Gastroesophageal sphincter (tissue), 4 donors: Measurements from ENCODE around the gene DHRS7. TPM values are rescaled to one million over a fixed set of nuclear protein-coding genes. Genes with fewer than 3 reads are reported as not detected.

Experiments used
- ATAC-seq: fragments of 150-250 bp; one replicate; pipeline ENCODE4 v1.9.1; 2016; ENCODE audit warnings: mild to moderate bottlenecking, moderate library complexity
- H3K27ac ChIP-seq, 4 donors: fragments of 200-600 bp; sonication (generic) in 3 of 4; 1 replicate in 3 of 4; 2 replicates in 1 of 4; pipeline ENCODE4 v1.5.1; 2016 to 2019
- H3K27me3 ChIP-seq: fragments of 200-600 bp; sonication (generic); one replicate; pipeline ENCODE4 v1.5.1; 2019
- H3K36me3 ChIP-seq, 2 donors: fragments of 200-600 bp; sonication (generic); one replicate each; pipeline ENCODE4 v1.5.1; 2019; ENCODE audit warnings: control low read depth in 1 of 2
- H3K4me1 ChIP-seq, 3 donors: fragments of 200-600 bp; sonication (generic); 1 replicate in 2 of 3; 2 replicates in 1 of 3; pipeline ENCODE4 v1.5.1; 2016 to 2019; ENCODE audit warnings: control low read depth in 2 of 3
- H3K4me3 ChIP-seq, 2 donors: fragments of 200-600 bp; sonication (generic); one replicate each; pipeline ENCODE4 v1.5.1; 2019; ENCODE audit warnings: mild to moderate bottlenecking in 1 of 2, moderate library complexity in 1 of 2
- H3K9me3 ChIP-seq, 3 donors: fragments of 200-600 bp; sonication (generic); one replicate each; pipeline ENCODE4 v1.5.1; 2017 to 2019; ENCODE audit warnings: control low read depth in 2 of 3
- EP300 ChIP-seq: sonication (generic); formaldehyde crosslinking; IDR thresholded peaks from one replicate; pipeline ENCODE4 v1.6.1; 2017; ENCODE audit warnings: antibody characterized with exemption, mild to moderate bottlenecking
- POLR2A ChIP-seq, 2 donors: fragments of 450-650 bp; IDR thresholded peaks; one replicate each; pipeline ENCODE4 v1.6.1; 2017; ENCODE audit warnings: antibody characterized with exemption in 2 of 2, mild to moderate bottlenecking in 2 of 2, moderate library complexity in 1 of 2
- POLR2AphosphoS5 ChIP-seq: sonication (generic); formaldehyde crosslinking; IDR thresholded peaks from one replicate; pipeline ENCODE4 v1.6.1; 2017; ENCODE audit warnings: antibody characterized with exemption
- WGBS, 2 donors: methylation state at CpG; one replicate each; pipeline ENCODE4 v1.1.5; 2018; ENCODE audit warnings: low coverage in 1 of 2; 5-methylcytosine and 5-hydroxymethylcytosine counted together
- total RNA-seq, 4 donors: library from RNA; depleted of rRNA; stranded (reverse); fragments of >200 nt; gene quantifications; one replicate each; pipeline ENCODE4 v1.1.0, GENCODE V29; 2016
- TF ChIP-seq, protein P1 (sequence below), 4 experiments: fragments of 200-600 bp in 2 of 4; fragments of 450-650 bp in 2 of 4; sonication (generic) in 1 of 4; IDR thresholded peaks; one replicate each; pipeline ENCODE4 v1.5.1; 2017 to 2019; ENCODE audit warnings: antibody characterized with exemption in 4 of 4, mild to moderate bottlenecking in 2 of 4, moderate library complexity in 2 of 4

DHRS7 gene
- total RNA-seq, 4 donors from 2014 or later: 55.1 to 92.4 (median 60.6) TPM

DNA sequence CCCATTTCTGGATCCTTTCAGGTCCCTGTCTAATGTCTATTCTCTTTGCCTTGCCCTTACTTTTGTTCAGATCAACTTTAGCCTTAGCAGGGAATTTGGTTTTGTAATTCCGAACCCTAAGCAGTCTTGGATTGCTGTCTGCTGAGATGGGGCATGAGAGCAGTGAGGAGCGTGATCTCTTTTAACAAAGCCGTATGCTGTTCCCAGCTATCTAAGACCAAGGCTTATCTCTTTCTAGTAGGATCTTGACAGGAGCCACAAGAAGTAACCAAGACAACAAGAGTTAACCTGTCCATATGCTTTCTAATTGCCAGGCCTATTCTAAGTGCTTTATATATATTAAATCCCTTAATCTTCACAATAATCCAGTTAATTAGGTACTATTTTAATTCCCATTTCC is 4.5 kb upstream of the DHRS7 start:
- TF ChIP-seq EP300 (no peak), POLR2A (IDR thresholded peaks at IDR 0.05) (no peak), POLR2AphosphoS5 (no peak)
- TF ChIP-seq, protein P1, sequence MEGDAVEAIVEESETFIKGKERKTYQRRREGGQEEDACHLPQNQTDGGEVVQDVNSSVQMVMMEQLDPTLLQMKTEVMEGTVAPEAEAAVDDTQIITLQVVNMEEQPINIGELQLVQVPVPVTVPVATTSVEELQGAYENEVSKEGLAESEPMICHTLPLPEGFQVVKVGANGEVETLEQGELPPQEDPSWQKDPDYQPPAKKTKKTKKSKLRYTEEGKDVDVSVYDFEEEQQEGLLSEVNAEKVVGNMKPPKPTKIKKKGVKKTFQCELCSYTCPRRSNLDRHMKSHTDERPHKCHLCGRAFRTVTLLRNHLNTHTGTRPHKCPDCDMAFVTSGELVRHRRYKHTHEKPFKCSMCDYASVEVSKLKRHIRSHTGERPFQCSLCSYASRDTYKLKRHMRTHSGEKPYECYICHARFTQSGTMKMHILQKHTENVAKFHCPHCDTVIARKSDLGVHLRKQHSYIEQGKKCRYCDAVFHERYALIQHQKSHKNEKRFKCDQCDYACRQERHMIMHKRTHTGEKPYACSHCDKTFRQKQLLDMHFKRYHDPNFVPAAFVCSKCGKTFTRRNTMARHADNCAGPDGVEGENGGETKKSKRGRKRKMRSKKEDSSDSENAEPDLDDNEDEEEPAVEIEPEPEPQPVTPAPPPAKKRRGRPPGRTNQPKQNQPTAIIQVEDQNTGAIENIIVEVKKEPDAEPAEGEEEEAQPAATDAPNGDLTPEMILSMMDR (IDR thresholded peaks at IDR 0.05): no peak

DNA sequence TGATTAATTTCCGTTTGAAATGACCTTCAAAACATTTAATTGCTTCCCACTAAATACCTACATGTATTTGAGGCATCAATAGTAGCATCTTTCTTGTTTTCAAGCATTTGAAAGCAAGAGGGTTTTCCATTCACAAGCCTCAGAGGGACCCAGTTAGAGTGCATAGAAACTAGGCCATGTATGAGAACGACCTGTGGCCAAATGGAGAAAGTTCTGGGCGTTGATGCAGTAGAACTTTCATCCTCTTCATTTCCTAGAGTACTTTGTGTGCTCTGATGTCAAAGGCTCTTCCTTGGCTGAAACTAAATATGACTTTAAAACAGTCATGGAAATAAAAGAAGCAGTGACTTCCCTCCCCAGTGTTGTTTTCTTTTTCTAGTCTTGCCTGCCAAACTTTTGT is 944 bp upstream of the DHRS7 start:
- no peak for ATAC-seq
- Histone ChIP-seq H3K4me1 (peaks cover 2 to 43% (median 10%) of the 10 kb centered on the region in 3 donors), H3K9me3 (no peaks in the 10 kb centered on the region), H3K36me3 (no peaks in the 10 kb centered on the region), H3K27me3 (no peaks in the 10 kb centered on the region), H3K4me3 (no peak overlapping the region), H3K27ac (peak overlapping the region; percentile 87 to 96 (median 94))
- TF ChIP-seq POLR2A (IDR thresholded peaks at IDR 0.05) (no peak), EP300 (no peak), POLR2AphosphoS5 (no peak)
- TF ChIP-seq, protein P1 (IDR thresholded peaks at IDR 0.05): no peak
- 55 to 59% methylated on average over 3 of the region's 3 CpGs for WGBS, 2 donors

More for the DNA sequence above, 4.5 kb upstream of the DHRS7 start:
- no peaks in the 10 kb centered on the region for H3K27me3 ChIP-seq
- WGBS, 2 donors: 90 to 100% methylated on average over 1 to 2 of the region's 3 CpGs
- H3K4me1 ChIP-seq: peaks cover 2 to 11% (median 6%) of the 10 kb centered on the region in 3 donors
- no peaks in the 10 kb centered on the region for H3K9me3 ChIP-seq
- ATAC-seq: no peak
- no peak overlapping the region for H3K4me3 ChIP-seq
- no peak overlapping the region for H3K27ac ChIP-seq
- no peaks in the 10 kb centered on the region for H3K36me3 ChIP-seq

DNA sequence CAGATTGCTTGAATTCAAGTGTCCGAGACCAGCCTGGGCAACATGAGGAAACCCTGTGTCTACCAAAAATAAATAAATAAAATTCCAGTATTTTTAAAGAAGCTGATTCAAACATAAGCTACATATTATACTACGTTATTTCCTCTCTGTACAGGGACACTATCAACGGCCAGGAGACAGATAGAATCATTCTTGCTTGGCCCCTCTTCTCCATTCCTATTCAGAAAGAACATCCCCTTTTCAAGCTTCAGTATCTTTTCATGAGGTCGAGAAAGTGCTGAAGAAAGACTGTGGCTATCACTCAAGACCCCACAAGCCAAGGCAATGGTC is 314 bp upstream of the DHRS7 start:
- no peaks in the 10 kb centered on the region for H3K36me3 ChIP-seq
- peaks cover 2 to 50% (median 10%) of the 10 kb centered on the region in 3 donors for H3K4me1 ChIP-seq
- no peaks in the 10 kb centered on the region for H3K27me3 ChIP-seq
- peak overlapping the region; percentile 78 to 90 for H3K4me3 ChIP-seq
- no peak for ATAC-seq
- peak overlapping the region; percentile 87 to 96 (median 94) for H3K27ac ChIP-seq
- TF ChIP-seq, protein P1 (IDR thresholded peaks at IDR 0.05): no peak
- no peak for TF ChIP-seq POLR2AphosphoS5
- no peaks in the 10 kb centered on the region for H3K9me3 ChIP-seq
- 3 to 5% methylated on average over 3 to 4 of the region's 4 CpGs for WGBS, 2 donors

DNA sequence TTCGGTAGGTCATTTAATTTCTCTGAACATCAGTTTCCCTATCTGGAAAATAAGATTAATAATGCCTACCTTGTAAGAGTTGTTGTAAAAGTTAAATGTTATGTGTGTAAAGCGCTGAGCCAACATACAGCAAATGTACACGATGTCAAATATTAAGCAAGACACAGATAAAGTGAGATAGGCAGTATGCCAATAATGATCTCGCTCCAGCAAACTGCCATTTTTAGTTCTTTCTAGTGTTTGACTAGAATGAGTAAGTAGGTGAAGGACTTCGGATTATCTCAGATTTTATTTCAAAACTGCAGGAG is 840 bp downstream of the DHRS7 start:
- Histone ChIP-seq H3K4me3 (peak overlapping the region; percentile 78 to 90), H3K4me1 (peaks cover 2 to 52% (median 10%) of the 10 kb centered on the region in 3 donors), H3K27ac (peak overlapping the region; percentile 87 to 96 (median 94)), H3K27me3 (no peaks in the 10 kb centered on the region), H3K36me3 (no peaks in the 10 kb centered on the region), H3K9me3 (no peaks in the 10 kb centered on the region)
- no peak for TF ChIP-seq POLR2AphosphoS5
- TF ChIP-seq, protein P1 (IDR thresholded peaks at IDR 0.05): no peak
- TF ChIP-seq POLR2A (IDR thresholded peaks at IDR 0.05): no peak
- TF ChIP-seq EP300: no peak
- no peak for ATAC-seq
- WGBS, 2 donors: 0 to 14% methylated on average over 3 to 5 of the region's 5 CpGs

DNA sequence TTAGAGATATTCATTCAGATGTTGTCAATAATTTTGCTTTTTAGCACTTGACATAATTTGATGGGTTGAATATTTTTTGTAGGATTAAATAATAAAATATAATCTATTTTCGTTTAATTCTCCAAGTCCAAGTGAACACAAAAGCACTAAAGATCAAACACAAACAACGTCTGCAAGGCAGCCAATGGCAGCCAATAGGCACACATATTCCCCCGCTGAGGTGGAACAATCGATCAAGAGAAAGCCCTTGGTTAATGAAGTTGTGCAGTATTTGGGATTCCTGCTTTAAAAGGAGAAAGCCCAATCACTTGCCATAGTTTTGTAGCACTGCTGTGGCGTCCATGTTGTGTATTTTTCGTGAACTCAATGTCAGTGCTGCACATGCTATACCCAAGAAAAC is 1.5 kb downstream of the DHRS7 start:
- no peaks in the 10 kb centered on the region for H3K36me3 ChIP-seq
- no peak overlapping the region for H3K27ac ChIP-seq
- ATAC-seq: no peak
- H3K4me3 ChIP-seq: peak overlapping the region in 1 of 2 donors; percentile 78
- H3K9me3 ChIP-seq: no peaks in the 10 kb centered on the region
- no peak for TF ChIP-seq POLR2AphosphoS5
- TF ChIP-seq, protein P1 (IDR thresholded peaks at IDR 0.05): no peak
- TF ChIP-seq EP300: no peak
- no peak for TF ChIP-seq POLR2A (IDR thresholded peaks at IDR 0.05)
- WGBS, 2 donors: 81 to 87% methylated on average over 6 of the region's 6 CpGs
- no peaks in the 10 kb centered on the region for H3K27me3 ChIP-seq
- H3K4me1 ChIP-seq: peaks cover 2 to 52% (median 10%) of the 10 kb centered on the region in 3 donors
